ENCODE results near the gene OTUB1.

Gene OTUB1

GRCh38 chr11:63942803-63943202, 43.4 kb upstream of the OTUB1 start:
- TF ChIP-seq, protein P1, sequence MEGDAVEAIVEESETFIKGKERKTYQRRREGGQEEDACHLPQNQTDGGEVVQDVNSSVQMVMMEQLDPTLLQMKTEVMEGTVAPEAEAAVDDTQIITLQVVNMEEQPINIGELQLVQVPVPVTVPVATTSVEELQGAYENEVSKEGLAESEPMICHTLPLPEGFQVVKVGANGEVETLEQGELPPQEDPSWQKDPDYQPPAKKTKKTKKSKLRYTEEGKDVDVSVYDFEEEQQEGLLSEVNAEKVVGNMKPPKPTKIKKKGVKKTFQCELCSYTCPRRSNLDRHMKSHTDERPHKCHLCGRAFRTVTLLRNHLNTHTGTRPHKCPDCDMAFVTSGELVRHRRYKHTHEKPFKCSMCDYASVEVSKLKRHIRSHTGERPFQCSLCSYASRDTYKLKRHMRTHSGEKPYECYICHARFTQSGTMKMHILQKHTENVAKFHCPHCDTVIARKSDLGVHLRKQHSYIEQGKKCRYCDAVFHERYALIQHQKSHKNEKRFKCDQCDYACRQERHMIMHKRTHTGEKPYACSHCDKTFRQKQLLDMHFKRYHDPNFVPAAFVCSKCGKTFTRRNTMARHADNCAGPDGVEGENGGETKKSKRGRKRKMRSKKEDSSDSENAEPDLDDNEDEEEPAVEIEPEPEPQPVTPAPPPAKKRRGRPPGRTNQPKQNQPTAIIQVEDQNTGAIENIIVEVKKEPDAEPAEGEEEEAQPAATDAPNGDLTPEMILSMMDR (IDR thresholded peaks at IDR 0.05; ENCODE audit: low read depth, low read length) = no peak
- DNase-seq (ENCODE audit: extremely low read depth, low read depth) = no peak

- no peak for DNase-seq (ENCODE audit: extremely low read depth, low read depth)
- TF ChIP-seq, protein P1 (IDR thresholded peaks at IDR 0.05; ENCODE audit: low read depth, low read length) = no peak
Observed at GRCh38 chr11:63944987-63945386, 41.3 kb upstream of the OTUB1 start.

GRCh38 chr11:63945477-63946163, 40.6 kb upstream of the OTUB1 start:
- TF ChIP-seq, protein P1 (IDR thresholded peaks at IDR 0.05; ENCODE audit: low read depth, low read length) = peak; percentile 64
- DNase-seq (ENCODE audit: extremely low read depth, low read depth) = peak; percentile 39

- DNase-seq (ENCODE audit: extremely low read depth, low read depth) = no peak
- TF ChIP-seq, protein P1 (IDR thresholded peaks at IDR 0.05; ENCODE audit: low read depth, low read length) = no peak
Observed at GRCh38 chr11:63951779-63952536, 34.3 kb upstream of the OTUB1 start.

DNA sequence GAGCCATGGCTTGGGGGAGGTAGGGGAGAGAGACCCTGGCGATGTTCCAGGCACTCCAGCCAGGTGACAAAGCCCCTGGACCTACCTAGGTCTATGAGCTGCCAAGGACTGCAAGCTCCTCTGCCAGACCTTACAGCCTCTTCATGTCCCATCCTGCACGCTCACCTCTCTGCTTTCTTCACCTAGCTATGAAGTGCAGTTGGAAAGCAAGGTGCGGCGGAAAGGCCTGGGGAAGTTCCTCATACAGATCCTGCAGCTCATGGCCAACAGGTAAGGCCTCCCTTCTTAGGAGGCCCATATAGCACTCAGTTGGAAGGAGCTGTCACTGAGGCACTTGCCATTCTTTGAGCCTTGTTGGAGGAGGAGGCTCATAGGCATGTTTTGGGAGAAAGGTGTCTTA, 33.7 kb upstream of the OTUB1 start:
- TF ChIP-seq, protein P1 (IDR thresholded peaks at IDR 0.05; ENCODE audit: low read depth, low read length) = no peak

GRCh38 chr11:63958008-63958407, 28.2 kb upstream of the OTUB1 start:
- TF ChIP-seq, protein P1 (IDR thresholded peaks at IDR 0.05; ENCODE audit: low read depth, low read length) = no peak

More for the DNA sequence above, 33.7 kb upstream of the OTUB1 start:
- no peak for DNase-seq (ENCODE audit: extremely low read depth, low read depth)

More at GRCh38 chr11:63958008-63958407, 28.2 kb upstream of the OTUB1 start:
- no peak for DNase-seq (ENCODE audit: extremely low read depth, low read depth)
